Upper lobe of left lung (tissue), 6 donors: ENCODE results near the gene MAP1A. TPM values are rescaled to one million over a fixed set of nuclear protein-coding genes. Genes with fewer than 3 reads are reported as not detected.

Experiments
- ATAC-seq, 2 donors: fragments of 200-7000 bp; cut with Tn5 transposase; one replicate each; pipeline ENCODE4 v1.9.1; 2022; ENCODE audit warnings: mild to moderate bottlenecking in 2 of 2, moderate library complexity in 2 of 2; ENCODE audit not compliant: low FRiP score in 2 of 2
- DNase-seq, 2 donors: peaks; one replicate each; pipeline ENCODE4 v3.0.0-alpha.2; 2019 to 2020
- H3K27ac ChIP-seq, 4 donors: fragments of 200-600 bp; sonication (generic); one replicate each; pipeline ENCODE4 v1.5.1; 2016 to 2019
- H3K27me3 ChIP-seq, 4 donors: fragments of 200-600 bp; sonication (generic); one replicate each; pipeline ENCODE4 v1.5.1; 2017 to 2019
- H3K36me3 ChIP-seq, 4 donors: fragments of 200-600 bp; sonication (generic); one replicate each; pipeline ENCODE4 v1.5.1; 2016 to 2019
- H3K4me1 ChIP-seq, 4 donors: fragments of 200-600 bp; sonication (generic); one replicate each; pipeline ENCODE4 v1.5.1; 2018 to 2019
- H3K4me3 ChIP-seq, 4 donors: fragments of 200-600 bp; sonication (generic); one replicate each; pipeline ENCODE4 v1.5.1; 2017 to 2019; ENCODE audit warnings: mild to moderate bottlenecking in 2 of 4, moderate library complexity in 1 of 4
- H3K9me3 ChIP-seq, 4 donors: fragments of 200-600 bp; sonication (generic); one replicate each; pipeline ENCODE4 v1.5.1; 2018 to 2019
- CTCF ChIP-seq, 6 experiments: fragments of 450-650 bp in 4 of 6; fragments of 200-600 bp in 2 of 6; sonication (generic) in 2 of 6; IDR thresholded peaks; one replicate each; pipeline ENCODE4 v1.5.1; 2016 to 2019; ENCODE audit warnings: antibody characterized with exemption in 6 of 6
- EP300 ChIP-seq, 4 donors: sonication (generic); formaldehyde crosslinking; IDR thresholded peaks; one replicate each; pipeline ENCODE4 v1.5.1; 2017; ENCODE audit warnings: antibody characterized with exemption in 4 of 4, control low read depth in 2 of 4
- POLR2A ChIP-seq, 4 donors: fragments of 450-650 bp; IDR thresholded peaks; one replicate each; pipeline ENCODE4 v1.5.1; 2016 to 2017; ENCODE audit warnings: antibody characterized with exemption in 4 of 4, mild to moderate bottlenecking in 2 of 4
- POLR2AphosphoS5 ChIP-seq, 2 donors: sonication (generic); formaldehyde crosslinking; IDR thresholded peaks; one replicate each; pipeline ENCODE4 v1.5.1; 2017; ENCODE audit warnings: antibody characterized with exemption in 2 of 2
- WGBS, 2 donors: methylation state at CpG; one replicate each; pipeline ENCODE4 v1.1.5; 2017 to 2018; 5-methylcytosine and 5-hydroxymethylcytosine counted together
- total RNA-seq, 6 donors: library from RNA; depleted of rRNA in 4 of 6; stranded (reverse); fragments of >200 nt in 4 of 6; gene quantifications; one replicate each; pipeline versions ENCODE4 v1.1.0 to v1.2.1, GENCODE V29; 2016 to 2021
- donor health status: DM: no; HTN: no; CAD: no; lungs with moderate emphysema.
- donor health status: DM: no; HTN: yes; CAD: no; lungs with severe emphysema.

MAP1A gene
- total RNA-seq, 6 donors from 2014 or later: 2.9 to 9.8 (median 6.1) TPM

DNA sequence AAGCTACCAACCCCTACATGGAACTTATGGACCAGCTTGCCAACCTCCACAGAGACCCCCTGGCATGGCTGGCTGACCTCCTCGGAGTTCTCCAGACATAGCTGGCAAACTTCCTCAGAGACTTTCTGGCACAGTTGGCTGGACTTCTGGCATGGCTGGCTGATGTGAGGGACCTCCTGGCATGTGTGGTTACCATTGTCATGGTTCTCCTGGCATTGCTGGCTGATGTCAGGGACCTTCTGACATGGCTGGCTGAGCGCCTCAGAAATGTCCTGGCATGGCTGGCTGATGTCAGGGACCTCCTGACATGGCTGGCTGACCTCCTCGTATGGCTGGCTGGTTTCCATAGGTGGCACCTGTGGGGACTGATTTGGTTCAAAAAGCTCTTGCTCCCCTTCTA is 17.5 kb downstream of the MAP1A start:
- no peaks in the 10 kb centered on the region for H3K9me3 ChIP-seq
- no peaks in the 10 kb centered on the region for H3K4me1 ChIP-seq
- no peak overlapping the region for H3K4me3 ChIP-seq
- WGBS, 2 donors: 60 to 89% methylated on average over 1 to 3 of the region's 3 CpGs
- TF ChIP-seq EP300 (IDR thresholded peaks at IDR 0.05): no peak
- no peak for TF ChIP-seq POLR2A (IDR thresholded peaks at IDR 0.05)
- TF ChIP-seq POLR2AphosphoS5 (IDR thresholded peaks at IDR 0.05): no peak
- TF ChIP-seq CTCF (IDR thresholded peaks at IDR 0.05): no peak
- DNase-seq (no peak), ATAC-seq (no peak)
- H3K27me3 ChIP-seq: no peaks in the 10 kb centered on the region
- no peak overlapping the region for H3K27ac ChIP-seq
- H3K36me3 ChIP-seq: peaks cover 0 to 22% (median 8%) of the 10 kb centered on the region in 4 donors

GRCh38 chr15:43538091-43538490 is 20.7 kb downstream of the MAP1A start:
- ATAC-seq: no peak
- 88 to 90% methylated on average over 2 of the region's 2 CpGs for WGBS, 2 donors
- no peak for DNase-seq
- Histone ChIP-seq H3K4me1 (no peaks in the 10 kb centered on the region), H3K27me3 (no peaks in the 10 kb centered on the region), H3K4me3 (no peak overlapping the region), H3K27ac (no peak overlapping the region), H3K9me3 (no peaks in the 10 kb centered on the region), H3K36me3 (peaks cover 0 to 22% (median 8%) of the 10 kb centered on the region in 4 donors)
- TF ChIP-seq POLR2A (IDR thresholded peaks at IDR 0.05): no peak
- no peak for TF ChIP-seq POLR2AphosphoS5 (IDR thresholded peaks at IDR 0.05)

GRCh38 chr15:43541785-43542184 is 24.4 kb downstream of the MAP1A start:
- ATAC-seq (no peak), DNase-seq (no peak)
- H3K27ac ChIP-seq: no peak overlapping the region
- H3K27me3 ChIP-seq: no peaks in the 10 kb centered on the region
- TF ChIP-seq CTCF (IDR thresholded peaks at IDR 0.05) (no peak), POLR2A (IDR thresholded peaks at IDR 0.05) (no peak)
- no peaks in the 10 kb centered on the region for H3K9me3 ChIP-seq
- H3K36me3 ChIP-seq: peaks cover 0 to 5% (median 0%) of the 10 kb centered on the region in 4 donors
- no peak overlapping the region for H3K4me3 ChIP-seq
- no peaks in the 10 kb centered on the region for H3K4me1 ChIP-seq

DNA sequence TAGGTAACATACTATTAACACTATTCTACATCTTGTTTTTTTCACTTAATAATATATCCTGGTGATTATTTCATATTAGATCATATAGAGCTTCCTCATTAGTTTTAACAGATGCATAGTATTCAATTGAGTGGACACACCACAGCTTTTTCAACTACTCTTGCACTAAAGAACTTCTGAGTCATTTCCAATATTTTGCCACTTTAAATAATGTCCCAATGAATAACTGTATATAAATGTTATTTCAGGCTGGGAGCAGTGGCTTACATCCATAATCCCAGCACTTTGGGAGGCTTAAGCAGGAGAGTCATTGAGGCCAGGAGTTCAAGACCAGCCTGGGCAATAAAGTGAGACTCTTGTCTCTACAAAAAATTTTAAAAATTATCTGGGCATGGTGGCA is 26.9 kb downstream of the MAP1A start:
- no peaks in the 10 kb centered on the region for H3K27me3 ChIP-seq
- no peak overlapping the region for H3K4me3 ChIP-seq
- ATAC-seq: no peak
- H3K4me1 ChIP-seq: no peaks in the 10 kb centered on the region
- peaks cover 0 to 3% (median 0%) of the 10 kb centered on the region in 4 donors for H3K36me3 ChIP-seq
- peaks cover 0 to 5% (median 0%) of the 10 kb centered on the region in 4 donors for H3K9me3 ChIP-seq
- H3K27ac ChIP-seq: no peak overlapping the region
- no peak for DNase-seq
- no peak for TF ChIP-seq POLR2AphosphoS5 (IDR thresholded peaks at IDR 0.05)

GRCh38 chr15:43545426-43545825 is 28.0 kb downstream of the MAP1A start:
- ATAC-seq: no peak
- H3K9me3 ChIP-seq: peaks cover 0 to 5% (median 0%) of the 10 kb centered on the region in 4 donors
- 82 to 91% methylated on average over 1 of the region's 1 CpG for WGBS, 2 donors
- TF ChIP-seq EP300 (IDR thresholded peaks at IDR 0.05) (no peak), POLR2A (IDR thresholded peaks at IDR 0.05) (no peak), POLR2AphosphoS5 (IDR thresholded peaks at IDR 0.05) (no peak), CTCF (IDR thresholded peaks at IDR 0.05) (no peak)
- no peak overlapping the region for H3K27ac ChIP-seq
- no peaks in the 10 kb centered on the region for H3K27me3 ChIP-seq
- H3K36me3 ChIP-seq: peaks cover 0 to 5% (median 0%) of the 10 kb centered on the region in 4 donors
- no peak for DNase-seq
- no peaks in the 10 kb centered on the region for H3K4me1 ChIP-seq
- H3K4me3 ChIP-seq: no peak overlapping the region

- H3K4me3 ChIP-seq: no peak overlapping the region
- no peaks in the 10 kb centered on the region for H3K27me3 ChIP-seq
- ATAC-seq (no peak), DNase-seq (no peak)
- H3K27ac ChIP-seq: no peak overlapping the region
- H3K36me3 ChIP-seq: peaks cover 0 to 6% (median 0%) of the 10 kb centered on the region in 4 donors
- H3K9me3 ChIP-seq: peaks cover 0 to 5% (median 0%) of the 10 kb centered on the region in 4 donors
- 93 to 99% methylated on average over 2 of the region's 2 CpGs for WGBS, 2 donors
- TF ChIP-seq POLR2AphosphoS5 (IDR thresholded peaks at IDR 0.05) (no peak), EP300 (IDR thresholded peaks at IDR 0.05) (no peak), POLR2A (IDR thresholded peaks at IDR 0.05) (no peak)
- H3K4me1 ChIP-seq: no peaks in the 10 kb centered on the region
Observed at GRCh38 chr15:43547539-43547938, 30.1 kb downstream of the MAP1A start.
